GM18505 (cell line): ENCODE data around the gene TRAF6.
"Not testable (repeated sequence)": the region's sequence is repeated elsewhere in the genome, so short reads cannot be mapped to it uniquely, and the experiment has no call there.

Experiments used
- ATAC-seq: cut with Tn5 transposase; IDR thresholded peaks from one replicate; pipeline ENCODE4 v1.9.1; 2021; ENCODE audit not compliant: unreplicated experiment
- POLR2A ChIP-seq: IDR thresholded peaks from 4 replicates; pipeline ENCODE4 v1.6.1; 2011; ENCODE audit warnings: borderline replicate concordance; ENCODE audit not compliant: insufficient read depth, insufficient read length; ENCODE audit errors: extremely low read depth

The TRAF6 gene

GRCh38 chr11:36509694-36510593, at the start of gene TRAF6:
Gene TRAF6 (minus strand): TSS chr11:36510272. CDS start chr11:36501515, 8,757 bp downstream.
- peak; percentile 97 for ATAC-seq
- peak; percentile 95 for TF ChIP-seq POLR2A

- peak; percentile 95 for ATAC-seq
- TF ChIP-seq POLR2A: no peak
Measured at GRCh38 chr11:36558571-36559413, 48.7 kb upstream of the TRAF6 start.

- ATAC-seq: no peak
- TF ChIP-seq POLR2A: no peak
Measured at GRCh38 chr11:36557991-36558390, 47.9 kb upstream of the TRAF6 start.

- not testable (repeated sequence) for ATAC-seq
Measured at GRCh38 chr11:36557390-36557789, 47.3 kb upstream of the TRAF6 start.

GRCh38 chr11:36550385-36551115, 40.5 kb upstream of the TRAF6 start:
- TF ChIP-seq POLR2A: no peak
- ATAC-seq: no peak

- TF ChIP-seq POLR2A: no peak
- ATAC-seq: peak; percentile 97
Measured at GRCh38 chr11:36540998-36541397, 30.9 kb upstream of the TRAF6 start.

GRCh38 chr11:36534276-36534840, 24.3 kb upstream of the TRAF6 start:
- ATAC-seq: no peak

GRCh38 chr11:36532941-36533601, 23.0 kb upstream of the TRAF6 start:
- no peak for ATAC-seq
- no peak for TF ChIP-seq POLR2A

More at GRCh38 chr11:36534276-36534840, 24.3 kb upstream of the TRAF6 start:
- no peak for TF ChIP-seq POLR2A

- ATAC-seq: no peak
- no peak for TF ChIP-seq POLR2A
Measured at GRCh38 chr11:36530840-36531239, 20.8 kb upstream of the TRAF6 start.

GRCh38 chr11:36513965-36514364, 3.9 kb upstream of the TRAF6 start:
- no peak for ATAC-seq

GRCh38 chr11:36512016-36512415, 1.9 kb upstream of the TRAF6 start:
- no peak for TF ChIP-seq POLR2A
- no peak for ATAC-seq

More at GRCh38 chr11:36513965-36514364, 3.9 kb upstream of the TRAF6 start:
- no peak for TF ChIP-seq POLR2A

- ATAC-seq: not testable (repeated sequence)
Measured at GRCh38 chr11:36511062-36511461, 990 bp upstream of the TRAF6 start.

- no peak for TF ChIP-seq POLR2A
- ATAC-seq: no peak
Measured at GRCh38 chr11:36510594-36510942, 496 bp upstream of the TRAF6 start.

- TF ChIP-seq POLR2A: no peak
- ATAC-seq: peak; percentile 20
Measured at GRCh38 chr11:36509201-36509639, 852 bp downstream of the TRAF6 start.
